SU-DHL-6 (cell line): Measurements from ENCODE around the gene ST3GAL6.

Experiments
- CTCF ChIP-seq: fragments of 200-600 bp; sonication (generic); IDR thresholded peaks from one replicate; pipeline ENCODE4 v1.5.1; 2017; ENCODE audit warnings: antibody characterized with exemption, mild to moderate bottlenecking, low read length, moderate library complexity; ENCODE audit not compliant: insufficient read depth, poor library complexity, severe bottlenecking
- EZH2phosphoT487 ChIP-seq: fragments of 200-600 bp; sonication (generic), shearing (Covaris generic); conservative IDR thresholded peaks from 2 replicates; pipeline ENCODE4 v1.6.1; 2018; ENCODE audit warnings: mild to moderate bottlenecking, antibody characterized with exemption, low read length, moderate library complexity, mixed read lengths

- TF ChIP-seq CTCF, result no peak
- TF ChIP-seq EZH2phosphoT487, result no peak
These were observed 44.4 kb upstream of the ST3GAL6 start for GRCh38 chr3:98718730-98719129.
